ENCODE results near the gene COL27A1.

The COL27A1 gene

GRCh38 chr9:114216976-114217375 is 61.6 kb downstream of the COL27A1 start:
- no peak for DNase-seq (ENCODE audit: low read depth)
- TF ChIP-seq CTCF (IDR thresholded peaks at IDR 0.05; ENCODE audit: low read length, missing control alignments): no peak
- no peak overlapping the region for H3K4me3 ChIP-seq (replicated peaks; ENCODE audit: low read depth, low read length)

DNA sequence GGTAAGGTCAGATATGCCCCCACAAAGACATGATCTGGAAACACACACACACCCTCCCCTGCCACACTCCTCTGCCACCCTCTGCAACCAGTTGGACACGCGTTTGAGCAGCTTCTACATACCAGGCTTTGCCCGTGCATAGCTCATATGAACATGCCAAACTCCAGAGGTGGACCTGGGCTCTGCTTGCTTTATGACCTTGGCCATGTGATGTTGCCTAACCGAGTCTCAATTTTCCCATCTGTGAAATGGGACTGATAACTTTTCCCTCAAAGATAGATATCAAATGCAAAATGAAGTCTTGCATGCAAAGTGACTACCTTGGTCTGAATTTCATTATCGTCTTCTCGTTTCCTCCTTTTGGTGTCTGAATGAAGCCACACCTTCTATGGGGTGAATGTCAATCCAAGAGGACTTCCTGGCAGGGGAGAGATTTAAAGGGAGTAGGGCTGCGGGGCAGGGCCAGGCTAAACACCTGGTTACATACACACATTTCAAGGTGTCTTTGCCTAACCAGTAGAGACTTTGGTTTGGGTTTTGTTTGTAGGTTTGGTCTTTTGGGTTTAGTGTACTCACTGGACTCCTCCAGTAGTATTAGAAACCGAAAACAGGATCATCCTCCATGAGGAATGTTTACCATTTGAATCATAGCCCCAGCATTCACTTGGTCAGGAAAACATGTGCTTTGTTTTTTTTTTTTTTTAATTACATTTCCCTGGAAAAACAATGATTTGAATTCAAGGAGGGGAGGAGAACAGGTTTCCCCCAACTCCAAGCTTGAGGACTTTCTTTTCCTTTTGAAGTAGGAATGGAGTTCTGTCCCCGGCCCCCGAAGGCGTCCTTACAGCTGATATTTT is 63.2 kb downstream of the COL27A1 start:
- TF ChIP-seq CTCF (IDR thresholded peaks at IDR 0.05; ENCODE audit: low read length, missing control alignments): no peak
- no peak for DNase-seq (ENCODE audit: low read depth)
- no peak overlapping the region for H3K4me3 ChIP-seq (replicated peaks; ENCODE audit: low read depth, low read length)

- TF ChIP-seq CTCF (IDR thresholded peaks at IDR 0.05; ENCODE audit: low read length, missing control alignments): no peak
- no peak for DNase-seq (ENCODE audit: low read depth)
- H3K4me3 ChIP-seq (replicated peaks; ENCODE audit: low read depth, low read length): no peak overlapping the region
Observed at GRCh38 chr9:114220061-114220541, 64.8 kb downstream of the COL27A1 start.

GRCh38 chr9:114221706-114222465 is 66.5 kb downstream of the COL27A1 start:
- DNase-seq (ENCODE audit: low read depth): no peak
- H3K4me3 ChIP-seq (replicated peaks; ENCODE audit: low read depth, low read length): no peak overlapping the region
- no peak for TF ChIP-seq CTCF (IDR thresholded peaks at IDR 0.05; ENCODE audit: low read length, missing control alignments)

GRCh38 chr9:114223564-114224246 is 68.4 kb downstream of the COL27A1 start:
- TF ChIP-seq CTCF (IDR thresholded peaks at IDR 0.05; ENCODE audit: low read length, missing control alignments): no peak
- H3K4me3 ChIP-seq (replicated peaks; ENCODE audit: low read depth, low read length): no peak overlapping the region
- peak; percentile 64 for DNase-seq (ENCODE audit: low read depth)

GRCh38 chr9:114224247-114224610 is 68.9 kb downstream of the COL27A1 start:
- no peak for TF ChIP-seq CTCF (IDR thresholded peaks at IDR 0.05; ENCODE audit: low read length, missing control alignments)
- DNase-seq (ENCODE audit: low read depth): peak; percentile 63
- H3K4me3 ChIP-seq (replicated peaks; ENCODE audit: low read depth, low read length): no peak overlapping the region
